ENCODE measurements around the gene NCOA1. TPM values are rescaled to one million over a fixed set of nuclear protein-coding genes. Genes with fewer than 3 reads are reported as not detected.
"Not testable (repeated sequence)": the region's sequence is repeated elsewhere in the genome, so short reads cannot be mapped to it uniquely, and the experiment has no call there.

The NCOA1 gene
- total RNA-seq, 1 experiment from 2014 or later = 10.9 TPM

DNA sequence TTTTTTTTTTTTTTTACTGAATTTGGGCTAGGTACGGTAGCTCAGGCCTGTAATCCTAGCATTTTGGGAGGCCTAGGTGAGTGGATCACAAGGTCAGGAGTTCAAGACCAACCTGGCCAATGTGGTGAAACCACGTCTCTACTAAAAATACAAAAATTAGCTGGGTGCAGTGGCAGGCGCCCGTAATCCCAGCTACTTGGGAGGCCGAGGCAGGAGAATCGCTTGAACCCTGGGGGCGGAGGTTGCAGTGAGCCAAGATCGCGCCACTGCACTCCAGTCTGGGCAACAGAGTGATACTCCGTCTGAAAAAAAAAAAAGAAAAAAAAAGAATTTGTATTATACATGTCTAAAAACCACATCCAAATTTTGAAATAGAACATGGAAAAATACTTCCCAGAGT, 78.5 kb downstream of the NCOA1 start:
- not testable (repeated sequence) for DNase-seq (ENCODE audit: extremely low read depth, low read depth)

DNA sequence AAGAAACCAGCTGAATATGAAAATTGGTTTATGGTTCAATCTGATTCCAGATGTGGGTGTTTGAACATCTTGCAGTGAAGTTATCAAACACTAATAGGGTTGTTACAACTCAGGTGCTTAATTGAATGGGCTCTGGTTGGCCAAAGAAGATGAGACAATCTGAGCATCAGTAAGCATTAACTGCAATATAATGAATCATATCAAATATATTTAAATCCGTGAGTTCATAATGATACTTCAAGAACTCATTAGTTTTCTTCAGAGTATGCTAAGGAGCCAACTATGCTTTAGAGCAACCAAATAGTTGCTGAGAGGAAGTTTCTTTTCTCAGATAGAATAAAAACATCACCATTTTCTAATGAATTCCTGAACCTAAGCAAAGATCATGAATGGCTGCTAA, 79.2 kb downstream of the NCOA1 start:
- no peak for DNase-seq (ENCODE audit: extremely low read depth, low read depth)

DNA sequence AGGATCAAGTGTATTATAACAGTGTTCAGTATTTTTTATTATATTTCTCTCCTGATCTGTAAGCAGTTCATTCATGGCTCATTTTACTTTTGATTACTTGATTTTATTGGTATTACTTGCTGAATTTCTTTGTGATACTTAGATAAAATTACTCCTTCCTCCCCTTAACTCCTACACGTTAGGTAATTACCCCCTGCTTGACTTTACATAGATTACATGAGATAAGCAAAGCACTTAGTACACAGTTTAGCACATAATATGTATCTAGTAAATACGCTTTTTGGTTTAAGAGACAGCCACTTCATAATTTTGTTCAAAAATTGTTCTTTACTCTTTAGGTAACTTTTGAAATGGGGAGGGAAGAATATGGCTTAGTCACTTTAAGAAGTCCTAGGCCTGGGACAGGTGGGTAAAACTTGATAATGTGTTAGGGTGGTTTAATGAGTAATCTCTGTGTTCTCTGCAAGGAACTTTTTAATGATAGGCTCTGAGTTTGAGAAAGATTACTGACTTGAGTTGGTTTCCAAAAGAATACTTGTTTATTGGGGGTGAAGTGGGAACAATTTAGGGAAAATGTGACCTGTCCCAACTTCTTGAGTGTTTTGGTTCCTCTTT, 80.9 kb downstream of the NCOA1 start:
- DNase-seq (ENCODE audit: extremely low read depth, low read depth) = no peak

DNA sequence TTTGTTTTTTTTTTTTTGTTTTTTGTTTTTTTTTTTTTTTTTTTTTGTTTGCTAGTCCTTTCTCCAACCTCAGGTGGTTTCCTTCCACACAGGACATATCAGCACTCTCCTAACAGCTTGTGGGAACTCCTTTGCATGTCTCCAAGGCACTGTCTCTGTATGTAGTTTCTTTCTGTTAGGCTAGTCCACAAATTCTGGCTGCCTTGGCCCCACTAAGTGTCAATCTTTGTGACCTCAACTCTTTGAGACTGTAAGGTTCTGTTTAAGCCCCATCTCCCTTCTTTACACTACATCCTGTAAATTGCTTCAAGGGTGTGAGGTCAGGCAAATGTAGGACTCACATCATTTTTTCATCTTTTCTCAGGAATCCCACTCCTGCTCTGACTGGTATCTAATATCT, 85.1 kb downstream of the NCOA1 start:
- no peak for DNase-seq (ENCODE audit: extremely low read depth, low read depth)

DNA sequence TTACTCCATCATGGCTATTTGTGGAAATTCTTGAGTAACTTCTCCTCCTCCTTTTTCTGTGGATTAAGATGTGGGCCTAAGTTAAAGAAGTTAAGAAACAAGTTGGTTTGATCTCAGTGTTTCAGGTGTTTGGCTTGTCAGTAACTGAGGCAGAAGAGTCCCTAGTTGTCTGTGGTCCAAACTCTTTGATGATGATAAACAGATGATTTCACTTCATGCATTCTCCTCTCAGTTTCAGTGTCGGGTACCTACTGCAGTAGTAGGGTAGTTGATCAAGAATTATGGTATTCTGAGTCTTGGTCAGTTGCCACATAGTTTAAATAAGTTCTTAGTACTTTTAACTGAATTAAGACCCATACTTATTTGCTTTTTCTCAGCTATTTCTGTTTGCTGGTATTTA, 85.6 kb downstream of the NCOA1 start:
- no peak for DNase-seq (ENCODE audit: extremely low read depth, low read depth)

DNA sequence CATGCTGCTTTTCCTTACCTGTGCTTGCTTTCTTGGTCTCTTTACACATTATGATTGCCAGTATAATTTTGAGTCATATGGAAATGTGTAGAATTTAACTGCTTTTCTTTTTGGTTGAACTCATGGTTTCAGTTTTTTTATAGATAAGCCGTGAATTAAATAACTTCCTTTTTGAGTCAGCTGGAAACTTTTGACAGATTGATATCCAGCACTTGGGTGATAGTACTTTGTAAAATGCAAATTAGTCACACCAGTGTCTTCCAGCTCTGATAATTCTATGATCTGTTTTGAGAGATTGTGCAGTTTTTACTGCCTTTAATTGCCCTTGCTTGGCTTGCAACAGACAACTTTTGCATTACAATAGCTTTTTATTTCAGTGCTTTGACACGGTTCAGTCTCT, 86.4 kb downstream of the NCOA1 start:
- DNase-seq (ENCODE audit: extremely low read depth, low read depth) = no peak

DNA sequence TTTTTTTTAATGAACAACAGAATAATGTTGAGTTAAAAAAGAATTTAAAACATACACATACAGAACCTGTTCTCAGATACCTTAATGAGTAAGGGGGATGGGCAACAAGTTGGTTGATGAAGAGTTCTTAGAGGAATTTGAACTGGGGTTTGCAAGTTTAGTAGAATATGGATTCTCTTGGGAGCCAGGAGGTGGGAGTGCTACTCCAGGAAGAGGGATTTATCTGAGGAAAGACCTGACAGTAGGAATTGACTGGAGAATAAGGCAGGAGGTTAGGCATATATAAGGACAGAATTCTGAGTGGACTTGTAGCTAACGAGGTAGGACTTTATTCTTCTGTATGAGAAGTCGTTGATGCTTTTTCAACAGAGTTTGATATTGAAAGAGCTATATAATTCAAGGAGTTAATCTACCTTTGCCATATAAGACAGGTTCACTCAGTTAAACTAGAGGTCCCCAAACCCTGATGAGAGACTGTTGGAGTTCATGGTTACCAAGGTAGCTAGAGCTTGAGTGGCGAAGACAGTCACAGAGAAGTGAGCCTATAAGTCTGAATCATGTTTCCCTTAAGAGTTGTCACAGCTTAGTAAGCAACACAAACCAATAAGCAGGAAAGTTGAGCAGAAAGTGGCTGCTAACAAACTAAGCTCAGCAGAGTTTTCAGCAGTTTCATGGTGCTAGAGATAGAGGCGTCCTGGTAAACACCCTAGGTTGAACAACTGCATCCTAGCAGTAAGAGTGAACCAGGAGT, 88.2 kb downstream of the NCOA1 start:
- no peak for DNase-seq (ENCODE audit: extremely low read depth, low read depth)

DNA sequence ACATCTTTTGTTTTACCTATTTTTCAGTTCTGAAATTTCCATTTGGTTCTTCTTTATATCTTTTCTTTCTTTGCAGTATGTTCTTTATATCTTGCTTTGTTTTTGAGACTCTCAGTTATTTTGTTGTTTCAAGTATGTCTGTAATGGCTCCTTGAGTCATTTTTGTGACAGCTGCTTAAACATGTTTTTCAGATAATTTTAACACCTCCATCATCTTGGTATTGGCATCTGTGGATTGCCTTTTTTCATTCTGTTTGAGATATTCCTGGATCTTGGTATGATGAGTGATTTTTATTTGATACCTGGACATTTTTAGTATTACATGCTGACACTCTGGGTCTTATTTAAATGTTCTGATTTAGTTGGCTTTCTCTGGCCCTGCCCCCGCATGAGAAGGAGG, 89.5 kb downstream of the NCOA1 start:
- DNase-seq (ENCODE audit: extremely low read depth, low read depth) = no peak

DNA sequence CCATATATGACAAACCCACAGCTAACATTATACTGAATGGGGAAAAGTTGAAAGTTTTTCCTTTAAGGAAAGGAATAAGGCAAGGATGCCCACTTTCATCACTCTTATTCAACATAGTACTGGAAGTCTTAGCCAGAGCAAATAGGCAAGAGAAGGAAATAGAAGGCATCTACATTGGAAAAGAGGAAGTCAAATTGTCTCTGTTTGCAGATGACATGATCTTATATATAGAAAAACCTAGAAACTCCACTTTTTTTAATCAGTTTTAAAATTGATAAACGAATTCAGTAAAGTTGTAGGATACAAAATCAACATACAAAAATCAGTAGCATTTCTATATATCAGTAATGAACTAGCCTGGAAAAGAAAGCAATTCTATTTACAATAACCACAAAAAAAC, 90.9 kb downstream of the NCOA1 start:
- not testable (repeated sequence) for DNase-seq (ENCODE audit: extremely low read depth, low read depth)

DNA sequence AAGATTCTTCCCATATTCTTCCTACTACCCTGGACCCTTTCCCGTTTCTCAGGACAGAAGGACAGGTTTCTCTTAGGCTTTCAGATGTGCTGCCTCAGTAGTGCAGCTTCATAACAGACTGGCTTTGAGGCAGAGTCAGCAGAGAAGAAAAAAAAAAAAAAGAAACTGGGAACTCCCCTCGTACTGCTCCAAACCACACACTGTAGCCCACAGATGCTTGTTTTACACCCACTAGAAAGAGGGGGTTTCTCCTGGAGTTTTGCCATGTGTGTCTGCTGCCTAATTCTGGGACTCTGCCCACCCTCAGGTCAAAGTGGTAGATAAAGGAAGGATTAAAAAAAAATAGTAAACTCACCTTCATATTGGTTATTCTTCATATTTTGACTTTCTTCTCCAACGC, 95.9 kb downstream of the NCOA1 start:
- no peak for DNase-seq (ENCODE audit: extremely low read depth, low read depth)

DNA sequence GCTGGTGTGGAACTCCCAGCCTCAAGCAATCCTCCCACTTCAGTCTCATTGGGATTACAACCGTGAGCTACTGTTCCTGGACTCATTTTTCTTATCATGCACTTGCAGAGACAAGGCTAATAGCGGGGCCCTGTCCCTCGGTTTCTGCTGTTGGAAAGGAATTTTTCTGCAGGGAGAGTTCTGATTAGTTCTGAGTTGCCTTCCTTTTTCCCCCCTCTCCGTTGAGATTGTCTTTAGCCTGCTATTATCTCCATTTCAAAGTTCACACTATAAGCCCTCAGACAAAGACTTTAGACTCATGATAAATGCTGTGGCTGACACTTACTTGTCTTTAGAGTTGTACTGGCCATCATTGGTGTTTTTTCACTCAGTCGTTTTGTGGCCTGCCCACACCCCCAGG, 97.2 kb downstream of the NCOA1 start:
- DNase-seq (ENCODE audit: extremely low read depth, low read depth) = no peak

DNA sequence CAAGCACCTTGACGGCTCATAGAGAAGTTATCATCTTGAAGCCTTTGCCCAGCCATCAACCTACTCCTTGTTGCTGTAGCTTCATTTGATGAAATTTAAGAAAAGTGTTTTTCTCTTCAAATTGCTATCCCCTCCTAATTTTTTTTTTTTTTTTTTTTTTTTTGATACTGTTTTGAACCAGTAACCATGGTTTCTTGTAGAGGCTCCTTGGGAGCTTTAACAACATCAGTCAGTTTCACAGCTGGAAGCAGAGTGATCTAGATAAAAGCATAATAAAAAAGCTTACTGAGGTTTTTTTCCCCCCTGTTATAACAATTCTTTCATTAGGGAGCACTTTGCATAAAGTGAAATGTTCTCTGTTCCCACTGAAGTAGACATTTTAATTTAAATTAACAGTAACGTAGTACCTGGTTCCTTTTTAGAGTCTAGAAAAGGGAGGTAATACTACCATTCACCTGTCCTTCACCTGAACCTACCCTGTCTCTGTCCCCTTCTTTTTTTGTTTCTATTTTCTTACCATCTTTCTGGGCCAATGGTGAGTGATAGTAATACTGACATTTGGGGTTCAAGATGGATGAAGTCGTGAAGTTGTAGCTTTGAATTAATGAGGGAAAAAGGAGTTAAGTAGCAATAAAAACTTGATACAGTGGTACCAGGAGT, 101.5 kb downstream of the NCOA1 start:
- DNase-seq (ENCODE audit: extremely low read depth, low read depth) = no peak

DNA sequence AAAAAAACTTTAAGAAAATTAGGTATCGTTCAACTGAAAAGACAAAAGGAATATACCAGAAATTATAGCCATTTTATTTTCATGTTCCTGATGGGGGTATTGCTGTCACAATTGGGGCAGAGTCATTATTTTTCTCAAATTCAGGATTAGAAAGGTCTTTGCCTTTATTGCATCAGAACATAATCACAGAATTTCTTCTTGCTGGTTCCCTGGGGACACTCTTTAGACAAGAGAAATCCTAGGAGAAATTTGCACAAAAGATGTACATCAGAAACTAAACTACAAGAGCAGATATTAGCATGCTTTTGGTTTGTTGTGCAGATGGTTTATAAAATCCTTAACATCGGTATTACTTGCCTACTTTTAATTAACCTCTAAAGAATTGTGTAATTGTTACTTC, 103.2 kb downstream of the NCOA1 start:
- no peak for DNase-seq (ENCODE audit: extremely low read depth, low read depth)

DNA sequence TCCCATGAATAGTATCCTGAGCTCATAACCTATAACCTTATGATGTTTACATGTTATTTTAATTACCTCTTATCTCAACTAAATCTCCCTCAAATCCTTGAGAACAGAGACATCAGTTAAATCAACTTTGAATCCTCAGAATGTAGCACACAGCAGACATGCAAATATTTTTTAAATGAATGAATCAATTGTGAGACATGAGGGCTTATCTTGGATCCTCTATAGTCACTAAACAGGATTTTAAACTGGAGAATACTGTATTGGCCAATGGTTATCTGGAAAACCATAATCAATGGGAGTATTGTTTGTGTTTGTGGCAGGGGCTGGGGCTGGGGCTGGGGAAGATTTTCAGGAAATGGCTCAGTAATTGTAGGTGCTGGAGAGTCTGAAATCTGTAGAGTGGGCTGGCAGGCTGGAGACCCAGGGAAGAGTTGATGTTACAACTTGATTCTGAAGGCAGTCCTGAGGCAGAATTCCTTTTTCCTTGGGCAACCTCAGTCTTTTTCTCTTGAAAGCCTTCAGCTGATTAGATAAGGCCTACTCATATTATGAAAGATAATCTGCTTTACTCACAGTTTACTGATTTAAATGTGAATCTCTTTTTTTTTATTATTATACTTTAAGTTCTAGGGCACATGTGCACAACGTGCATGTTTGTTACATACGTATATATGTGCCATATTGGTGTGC, 106.3 kb downstream of the NCOA1 start:
- DNase-seq (ENCODE audit: extremely low read depth, low read depth) = no peak

DNA sequence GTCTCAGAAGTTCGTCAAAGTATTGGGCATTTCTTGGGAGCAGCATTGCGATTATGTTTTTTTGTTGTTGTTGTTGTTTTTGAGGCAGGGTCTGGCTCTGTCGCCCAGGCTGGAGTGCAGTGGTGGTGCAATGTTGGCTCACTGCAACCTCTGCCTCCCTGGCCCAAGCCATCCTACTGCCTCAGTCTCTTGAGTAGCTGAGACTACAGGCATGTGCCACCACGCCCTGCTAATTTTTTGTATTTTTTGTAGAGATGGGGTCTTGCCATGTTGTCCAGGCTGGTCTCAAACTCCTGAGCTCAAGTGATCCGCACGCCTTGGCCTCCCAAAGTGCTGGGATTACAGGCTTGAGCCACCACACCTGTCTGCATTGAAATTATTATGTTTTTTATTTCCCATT, 109.1 kb downstream of the NCOA1 start:
- not testable (repeated sequence) for DNase-seq (ENCODE audit: extremely low read depth, low read depth)

DNA sequence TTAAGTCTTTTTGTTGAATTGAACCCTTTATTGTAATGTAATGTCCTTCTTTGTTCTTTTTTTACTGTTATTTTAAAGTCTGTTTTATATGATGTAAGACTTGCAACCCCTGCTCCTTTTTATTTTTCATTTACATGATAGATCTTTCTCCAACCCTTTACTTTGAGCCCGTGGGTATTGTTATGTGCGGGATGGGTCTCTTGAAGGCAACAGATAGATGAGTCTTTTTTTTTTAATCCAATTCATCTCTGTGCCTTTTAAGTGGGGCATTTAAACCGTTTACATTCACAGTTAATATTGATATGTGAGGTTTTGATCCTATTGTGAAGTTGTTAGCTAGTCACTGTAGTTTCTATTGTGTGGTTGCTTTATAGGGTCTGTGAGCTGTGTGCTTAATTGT, 120.6 kb downstream of the NCOA1 start:
- DNase-seq (ENCODE audit: extremely low read depth, low read depth) = no peak

DNA sequence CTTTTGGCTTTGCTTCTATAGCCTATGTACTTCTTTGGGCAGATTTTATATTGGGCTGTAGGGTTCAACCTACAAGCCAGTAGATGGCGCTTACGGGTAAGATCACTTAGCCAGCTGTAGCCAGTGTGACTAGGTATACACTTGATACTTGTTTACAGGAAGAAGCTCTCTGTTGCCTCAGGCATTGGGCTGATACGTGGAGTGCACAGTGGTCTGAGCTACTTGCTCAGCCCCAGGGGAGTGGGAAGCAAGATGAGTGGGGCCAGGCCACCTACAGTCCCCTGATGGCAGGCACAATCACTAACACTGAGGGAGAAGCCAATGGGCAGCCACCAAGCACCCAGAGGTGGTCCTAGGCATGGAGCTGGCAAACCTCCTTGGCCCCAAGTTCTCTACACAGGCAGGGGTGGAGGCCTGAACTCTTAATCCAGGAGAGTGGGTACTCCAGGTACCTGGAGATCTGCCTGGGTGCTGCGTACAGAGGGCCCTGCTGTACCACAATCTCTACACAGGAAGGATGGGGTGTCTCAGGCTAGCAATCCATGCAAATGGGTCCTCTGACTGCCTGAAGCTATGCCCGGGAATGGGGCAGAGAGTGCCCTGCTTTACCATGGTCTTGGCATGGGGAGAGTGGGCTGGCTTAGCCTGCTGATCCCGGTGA, 122.2 kb downstream of the NCOA1 start:
- no peak for DNase-seq (ENCODE audit: extremely low read depth, low read depth)

DNA sequence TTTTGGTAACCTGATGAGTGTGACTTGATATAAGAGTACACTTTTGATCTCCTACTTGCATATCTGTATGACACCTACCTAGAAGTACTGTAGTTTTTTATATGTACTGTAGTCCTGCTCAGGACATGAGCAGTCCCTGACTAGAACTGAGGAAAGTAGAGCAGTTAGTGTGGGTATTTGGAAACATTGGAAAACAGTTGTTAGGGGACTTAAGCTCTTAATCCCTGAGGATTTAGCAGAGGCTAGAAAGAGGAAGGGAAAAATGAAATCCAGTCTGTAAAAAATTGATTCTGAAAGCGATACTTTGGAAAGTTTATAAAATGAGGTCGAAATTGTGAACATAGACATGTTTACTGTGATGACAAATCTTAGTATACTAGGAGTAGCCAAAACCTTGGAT, 125.6 kb downstream of the NCOA1 start:
- DNase-seq (ENCODE audit: extremely low read depth, low read depth) = no peak

DNA sequence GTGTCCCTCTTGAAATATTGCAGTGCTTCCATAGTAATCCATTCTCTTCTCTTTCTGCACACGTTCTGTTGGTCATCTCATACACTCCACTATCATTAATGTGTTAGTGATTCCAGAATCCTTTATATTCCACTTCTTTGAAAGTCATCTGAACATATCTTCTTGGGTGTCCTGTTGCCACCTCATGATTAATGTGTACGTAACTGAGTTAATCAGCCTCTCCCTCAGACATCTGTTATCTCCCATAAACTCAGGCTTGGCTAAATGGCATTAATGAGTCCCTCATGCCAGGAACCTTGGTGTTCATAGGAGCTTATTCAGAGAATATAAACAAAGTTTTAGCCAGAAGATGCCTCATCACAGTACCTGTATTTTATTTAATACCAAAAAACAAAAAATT, 126.4 kb downstream of the NCOA1 start:
- DNase-seq (ENCODE audit: extremely low read depth, low read depth) = no peak

DNA sequence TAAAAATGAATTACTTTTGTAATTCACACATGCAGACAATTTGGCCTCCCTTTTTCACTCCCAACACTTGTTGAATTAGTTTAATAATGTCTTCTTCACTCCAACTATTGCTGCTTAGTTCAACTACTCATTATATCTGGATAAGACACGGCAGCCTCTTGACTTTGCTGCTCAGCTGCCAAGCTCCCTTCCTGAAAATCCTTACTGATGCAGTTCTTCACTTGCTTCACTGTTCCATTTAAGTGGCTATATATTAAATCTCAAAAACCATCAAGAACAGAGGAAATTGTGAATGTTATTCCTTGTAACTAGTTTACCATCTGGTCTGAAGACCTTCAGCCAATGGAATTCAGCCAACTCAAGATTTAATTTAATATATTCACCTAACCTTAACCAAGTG, 127.1 kb downstream of the NCOA1 start:
- DNase-seq (ENCODE audit: extremely low read depth, low read depth) = no peak

DNA sequence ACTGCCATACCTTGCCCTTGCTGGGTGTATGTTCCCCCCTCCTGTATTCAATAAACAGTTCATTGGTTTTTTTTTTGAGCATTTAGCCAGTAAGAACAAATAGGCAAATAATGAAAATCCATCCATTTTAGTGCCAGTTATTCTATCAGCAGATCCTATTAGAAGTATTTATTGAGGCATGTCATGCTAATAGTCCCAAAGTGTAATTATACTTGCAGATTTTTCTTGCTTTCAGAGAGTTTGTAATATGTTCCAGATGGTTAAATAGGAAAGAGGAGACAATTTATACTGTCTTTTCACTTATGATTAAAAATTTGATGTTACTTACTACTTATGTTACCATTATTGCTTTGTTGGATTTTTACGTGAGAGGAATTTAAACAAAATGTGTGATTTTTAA, 127.6 kb downstream of the NCOA1 start:
- DNase-seq (ENCODE audit: extremely low read depth, low read depth) = no peak
